CD4-positive, alpha-beta T cell treated with Interleukin-1 beta for 1 hour (primary cell): Measurements from ENCODE around the gene GRIA3.

Source experiments
- DNase-seq, 2 donors: peaks; one replicate each; pipeline ENCODE4 v3.0.0-alpha.2; 2020 to 2022

GRIA3 gene

DNA sequence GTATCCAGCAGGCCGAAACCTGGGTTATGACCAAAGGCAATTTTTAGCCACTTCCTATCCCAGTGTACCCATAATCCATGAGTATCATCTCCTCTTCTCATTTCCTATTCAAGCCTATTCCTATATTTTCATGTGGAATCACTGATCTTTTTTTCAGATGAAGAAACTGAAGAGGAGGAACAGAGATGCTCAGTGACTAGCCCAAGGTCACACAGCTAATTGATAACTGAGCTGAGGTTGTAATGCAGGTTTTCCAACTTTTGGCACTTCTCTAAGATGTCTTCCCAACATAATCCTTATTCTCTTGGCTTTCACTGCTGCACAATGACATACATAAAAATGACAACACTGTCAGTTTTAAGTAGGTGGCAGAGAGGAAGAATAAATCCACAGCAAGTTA lies 15.3 kb downstream of the GRIA3 start:
- DNase-seq, result no peak

- DNase-seq, result no peak
These were observed 17.6 kb downstream of the GRIA3 start for GRCh38 chrX:123201720-123202119.

DNA sequence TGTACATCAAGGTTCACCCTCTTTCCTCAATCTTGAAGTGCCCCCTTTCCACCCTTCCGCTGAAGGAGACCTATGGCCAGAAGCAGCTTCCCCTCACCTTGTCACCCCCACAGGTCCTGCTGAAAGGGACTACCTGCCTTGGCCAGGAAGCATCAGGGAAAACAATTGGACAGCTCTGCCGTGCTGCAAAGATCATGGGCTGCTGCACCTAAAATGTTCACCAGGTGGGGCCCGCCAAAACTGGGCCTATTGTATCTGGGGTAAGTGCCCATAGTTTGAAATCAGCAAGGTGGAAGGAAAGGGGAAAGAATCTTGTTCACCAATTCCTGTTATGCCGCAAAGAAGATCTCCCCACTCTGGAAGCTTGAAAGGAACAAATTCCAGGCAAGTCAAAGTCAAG lies 18.4 kb downstream of the GRIA3 start:
- no peak for DNase-seq

DNA sequence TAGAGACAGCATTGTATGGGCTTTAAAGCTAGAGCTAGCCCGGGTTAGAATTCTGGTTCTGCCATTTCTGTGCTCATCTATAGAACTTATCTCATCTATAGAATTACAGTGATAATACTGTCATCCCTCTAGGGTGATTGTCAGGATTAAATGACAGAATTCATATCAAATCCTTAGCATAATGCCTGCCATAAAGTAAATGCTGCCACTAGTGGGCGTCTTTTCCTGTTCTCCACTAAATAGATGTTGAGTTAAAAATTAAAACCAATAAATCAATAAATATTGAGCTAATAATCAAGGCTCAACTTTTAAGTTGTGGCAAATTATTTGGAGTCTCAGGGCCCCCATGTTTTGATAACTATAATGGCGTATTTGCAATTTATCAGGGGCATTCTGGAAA lies 19.7 kb downstream of the GRIA3 start:
- DNase-seq, result no peak

- no peak for DNase-seq
These were observed 22.1 kb downstream of the GRIA3 start for GRCh38 chrX:123206176-123206575.

- no peak for DNase-seq
These were observed 26.2 kb downstream of the GRIA3 start for GRCh38 chrX:123210252-123210651.

DNA sequence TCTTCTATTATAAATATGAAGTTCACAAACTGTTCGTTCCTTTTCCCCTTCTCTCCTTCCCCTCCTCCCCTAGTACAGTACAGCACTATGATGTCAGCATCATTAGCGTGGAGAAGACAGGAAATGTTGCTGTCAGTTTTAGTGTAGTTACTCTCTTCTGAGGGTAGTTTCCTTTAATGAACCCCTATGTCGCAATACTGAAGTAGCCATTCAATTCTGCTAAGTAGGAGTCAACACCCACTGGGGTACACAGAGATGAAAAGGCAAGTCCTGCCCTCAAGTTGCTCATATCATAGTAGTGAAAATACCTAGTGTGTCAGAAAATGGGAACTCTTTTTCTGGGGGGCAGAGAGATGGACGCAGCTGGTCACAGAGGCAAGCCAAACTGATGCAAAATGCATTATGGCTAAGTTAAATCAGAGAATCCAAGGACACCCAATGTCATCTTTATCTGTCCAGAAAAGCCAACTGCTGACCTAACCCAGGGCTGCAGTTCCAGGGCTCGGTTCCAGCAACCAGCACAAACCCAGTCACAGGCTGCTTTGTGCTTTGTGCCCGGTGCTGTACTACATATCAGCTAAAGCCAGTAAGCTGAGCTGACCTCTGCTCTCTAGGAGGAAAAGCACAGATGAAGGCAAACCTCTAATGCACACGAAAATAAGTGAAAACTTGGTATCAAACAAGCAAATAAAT lies 31.5 kb downstream of the GRIA3 start:
- no peak for DNase-seq

DNA sequence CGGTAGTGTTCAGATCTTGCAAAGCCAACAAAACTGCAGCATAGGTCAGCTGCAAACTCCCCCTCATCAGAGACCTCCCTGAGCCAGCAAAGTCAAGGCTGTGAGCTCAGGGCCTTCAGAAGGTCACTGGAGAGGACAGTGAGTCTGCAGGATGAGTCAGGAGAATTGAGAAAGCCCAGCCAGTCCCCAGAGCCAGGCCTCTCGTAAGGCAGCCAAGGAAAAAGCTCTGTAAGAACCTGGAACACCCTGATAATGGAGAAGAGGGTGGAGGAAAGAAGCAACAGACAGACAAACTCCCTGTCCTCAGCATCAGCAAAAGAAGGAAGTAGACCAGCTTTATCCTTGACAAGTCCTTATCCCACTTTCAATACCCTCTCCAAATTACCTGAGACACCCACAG lies 33.0 kb downstream of the GRIA3 start:
- DNase-seq, result no peak

DNA sequence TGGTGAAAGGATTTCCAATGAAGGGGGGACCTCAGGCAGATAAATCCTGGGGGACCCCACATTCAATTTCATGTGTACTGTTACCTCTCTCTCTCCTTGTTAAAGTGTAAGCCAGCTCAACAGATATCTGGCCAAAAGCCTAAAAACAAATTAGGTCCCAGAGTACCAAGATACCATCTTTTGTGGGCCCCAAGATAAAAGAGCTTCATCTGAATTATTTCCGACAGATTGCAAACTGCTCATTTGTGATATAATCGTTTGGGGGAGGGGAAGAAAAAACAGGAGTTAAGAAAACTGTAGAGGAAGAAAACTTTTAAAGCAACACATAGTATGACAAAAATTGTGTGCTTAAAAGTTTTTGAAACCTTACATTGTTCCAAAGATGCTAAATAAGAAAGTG lies 33.6 kb downstream of the GRIA3 start:
- no peak for DNase-seq

DNA sequence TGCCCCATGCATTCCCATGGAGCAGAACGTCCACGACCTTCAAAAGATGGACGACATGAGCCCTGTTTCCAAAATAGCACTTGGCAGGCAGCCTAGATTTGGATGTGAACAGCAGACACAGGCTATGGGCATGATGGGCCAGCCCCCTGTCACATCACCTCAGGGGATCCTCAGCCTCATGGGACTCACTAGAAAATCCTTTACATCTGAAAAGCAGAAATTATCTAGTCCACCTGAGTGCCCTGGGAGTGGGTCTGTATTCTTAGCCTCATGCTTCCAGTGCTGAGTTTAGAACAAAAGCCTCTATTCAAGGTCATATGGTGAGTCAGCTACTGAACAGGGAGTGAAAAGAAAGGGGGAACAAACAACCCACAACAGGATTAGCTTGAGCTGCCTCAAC lies 35.8 kb downstream of the GRIA3 start:
- DNase-seq, result no peak

GRCh38 chrX:123222920-123223319 lies 38.8 kb downstream of the GRIA3 start:
- no peak for DNase-seq

- DNase-seq, result no peak
These were observed 39.3 kb downstream of the GRIA3 start for GRCh38 chrX:123223409-123223808.

GRCh38 chrX:123223859-123224258 lies 39.8 kb downstream of the GRIA3 start:
- DNase-seq, result no peak

- no peak for DNase-seq
These were observed 46.7 kb downstream of the GRIA3 start for GRCh38 chrX:123230798-123231197.

GRCh38 chrX:123236859-123237258 lies 52.8 kb downstream of the GRIA3 start:
- no peak for DNase-seq

DNA sequence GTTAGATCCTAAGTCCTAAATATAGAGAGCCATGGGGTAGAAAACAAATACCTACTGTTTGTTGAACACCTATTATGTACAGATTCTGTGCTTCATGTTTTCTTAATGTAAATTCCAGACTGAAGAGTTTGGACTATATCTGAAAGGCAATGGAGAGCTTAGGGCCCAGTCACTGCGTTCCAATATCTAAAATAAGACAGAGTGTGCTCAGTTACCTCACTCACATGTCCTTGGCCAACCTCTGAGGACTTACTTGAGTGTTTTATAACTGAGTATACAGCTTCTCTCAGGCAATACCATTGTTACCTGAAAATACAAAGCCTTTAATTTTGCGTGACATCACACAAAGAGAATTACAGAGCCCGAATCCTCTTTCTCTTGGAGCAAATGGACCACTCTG lies 53.2 kb downstream of the GRIA3 start:
- DNase-seq, result no peak

DNA sequence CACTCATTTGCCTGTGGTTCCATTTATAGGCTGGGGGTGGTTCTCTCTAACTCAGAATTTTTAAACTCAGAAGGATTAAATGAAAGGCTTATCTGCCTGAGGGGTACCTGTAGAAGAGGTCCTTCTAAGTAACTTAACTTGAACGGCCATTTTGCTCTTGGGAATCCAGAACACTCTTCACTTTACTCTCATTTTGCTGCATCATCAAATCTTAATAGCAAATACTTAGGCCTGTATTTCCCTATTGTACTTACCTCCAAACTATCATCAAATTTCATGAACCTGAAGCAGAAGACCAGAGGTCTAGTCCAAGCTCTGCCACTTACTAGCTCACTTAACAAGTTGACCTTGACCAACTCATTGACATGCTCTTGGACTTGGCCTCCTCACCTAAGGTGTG lies 70.4 kb downstream of the GRIA3 start:
- no peak for DNase-seq

DNA sequence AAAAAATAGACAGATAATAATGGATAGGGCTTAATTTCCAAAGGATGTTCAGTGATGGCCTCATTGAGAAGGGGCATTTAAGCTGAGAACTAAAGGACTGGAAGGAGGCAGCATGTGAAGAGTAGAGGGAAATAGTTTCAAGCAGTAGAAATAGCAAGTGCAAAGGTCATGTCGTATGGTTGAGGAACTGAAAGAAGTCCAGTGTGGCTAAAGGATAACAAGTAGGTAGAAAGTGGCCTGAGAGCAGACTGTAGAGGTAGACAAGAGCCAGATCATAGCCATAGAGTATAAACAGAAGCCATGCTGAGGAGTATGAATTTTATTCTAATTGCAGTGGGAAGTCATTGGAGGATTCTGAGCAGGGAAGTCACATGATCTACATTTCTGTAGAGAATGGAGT lies 72.3 kb downstream of the GRIA3 start:
- DNase-seq, result no peak

DNA sequence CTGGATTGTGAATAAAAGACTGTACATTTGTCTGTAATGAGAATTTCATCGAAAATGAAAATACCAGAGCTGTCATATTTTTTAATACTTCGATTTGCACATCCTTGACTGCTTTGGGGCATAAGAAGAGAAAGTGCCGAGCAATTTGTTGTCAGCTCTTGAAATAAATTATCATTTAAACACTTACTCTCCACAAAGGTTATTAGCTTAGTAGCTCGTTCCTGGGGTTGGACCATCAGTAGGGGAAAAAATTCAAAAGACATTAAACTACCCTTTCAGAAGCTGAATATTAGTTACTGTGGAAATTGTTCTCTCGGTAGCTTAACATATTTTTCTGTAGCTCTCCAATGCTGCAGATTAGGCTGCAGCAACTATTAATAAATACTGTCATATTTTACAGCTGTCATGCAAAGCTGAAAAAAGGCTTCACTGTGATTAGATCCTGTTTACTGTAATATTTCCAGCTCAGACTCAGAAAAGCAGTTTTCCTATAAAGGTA lies 76.9 kb downstream of the GRIA3 start:
- DNase-seq, result no peak

DNA sequence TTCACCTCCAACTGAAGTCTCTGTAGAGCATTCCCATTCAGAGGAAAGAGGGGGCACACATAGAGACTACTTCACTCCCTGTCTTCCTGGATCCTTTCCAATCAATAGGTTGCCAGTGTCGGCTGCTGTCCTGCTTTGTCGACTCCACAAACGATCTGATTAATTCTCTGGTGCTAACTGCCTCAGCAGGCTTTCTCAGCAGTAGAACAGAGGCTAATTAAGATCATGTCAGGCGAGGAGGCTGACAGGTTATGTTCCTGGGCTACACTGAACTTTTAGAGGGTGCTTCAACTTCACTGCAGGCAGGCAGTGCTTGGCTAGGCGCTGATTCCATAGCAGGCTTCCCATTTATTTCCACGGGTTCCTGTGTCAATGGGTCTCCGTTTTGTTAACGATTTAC lies 79.2 kb downstream of the GRIA3 start:
- DNase-seq, result no peak

- DNase-seq, result no peak
These were observed 79.7 kb downstream of the GRIA3 start for GRCh38 chrX:123263747-123264146.

GRCh38 chrX:123267220-123267619 lies 83.1 kb downstream of the GRIA3 start:
- no peak for DNase-seq

DNA sequence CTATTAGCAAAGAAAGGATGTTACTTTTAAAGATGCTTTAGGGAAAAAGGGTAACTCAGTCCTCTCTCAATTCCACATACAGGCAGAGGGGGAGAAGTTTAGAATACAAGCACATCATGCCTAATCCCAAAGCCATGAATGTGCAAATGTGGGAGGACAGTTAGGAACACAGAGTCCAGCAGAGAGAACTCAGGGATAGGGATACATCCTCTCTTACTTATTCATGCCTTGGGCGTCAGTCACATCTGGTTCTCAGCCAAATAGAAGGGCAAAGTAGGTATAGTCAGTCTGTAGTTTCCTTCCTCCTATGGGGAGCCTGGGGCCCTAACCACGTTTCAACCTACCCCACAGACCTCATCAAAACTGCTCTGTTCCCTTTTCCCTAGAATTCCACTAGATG lies 87.8 kb downstream of the GRIA3 start:
- DNase-seq, result no peak

DNA sequence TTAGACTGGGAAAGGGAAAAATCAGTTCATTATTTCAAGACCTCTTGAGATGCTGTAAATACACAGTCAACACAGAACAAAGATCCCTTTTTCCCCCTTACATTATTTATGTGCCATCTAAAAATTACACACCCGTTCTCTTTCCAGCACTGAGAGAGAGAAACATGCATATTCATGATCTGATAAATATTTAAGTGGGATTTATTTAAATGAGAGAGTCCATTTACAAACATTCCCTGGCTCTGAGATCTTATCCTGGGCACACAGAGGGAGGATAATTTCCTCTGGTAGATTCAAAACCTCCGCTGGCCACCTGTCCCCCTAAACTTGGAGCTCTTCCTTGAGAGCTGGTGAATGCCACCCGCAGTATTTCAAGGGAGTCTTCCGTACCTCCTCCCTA lies 88.6 kb downstream of the GRIA3 start:
- DNase-seq, result no peak

DNA sequence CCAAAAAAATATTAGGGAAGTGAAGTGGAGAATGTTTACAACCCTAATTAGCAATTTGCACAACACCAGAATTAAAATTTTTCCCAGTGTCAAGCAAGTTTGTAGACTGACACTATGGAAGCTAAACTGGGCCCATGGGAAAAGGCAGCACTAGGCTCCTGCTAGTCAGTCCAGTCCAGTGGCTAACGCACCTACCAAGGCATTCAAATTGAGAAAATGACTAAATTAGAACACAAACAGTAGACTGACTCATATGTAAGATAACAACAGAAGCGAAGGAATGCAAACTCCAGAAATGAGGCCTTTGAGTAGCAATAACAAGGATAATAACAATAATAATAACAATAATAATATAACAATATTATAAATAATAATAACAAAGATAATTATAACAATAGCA lies 90.7 kb downstream of the GRIA3 start:
- DNase-seq, result no peak
